Thoracic aorta (tissue), 2 donors: ENCODE data around the gene MAP6. TPM values are rescaled to one million over a fixed set of nuclear protein-coding genes. Genes with fewer than 3 reads are reported as not detected.

Experiments
- ATAC-seq: fragments of 150-250 bp; one replicate; pipeline ENCODE4 v1.8.0; 2017; ENCODE audit warnings: low read depth; ENCODE audit not compliant: insufficient number of reproducible peaks, low FRiP score
- DNase-seq: peaks from one replicate; pipeline ENCODE4 v3.0.0-alpha.2; 2020; ENCODE audit warnings: low spot score
- H3K27ac ChIP-seq, 2 donors: fragments of 200-600 bp; sonication (generic); 1 replicate in 1 of 2; 2 replicates in 1 of 2; pipeline ENCODE4 v1.5.1; 2016; ENCODE audit warnings: mild to moderate bottlenecking in 2 of 2, moderate library complexity in 2 of 2
- H3K27me3 ChIP-seq: fragments of 200-600 bp; sonication (generic); replicated peaks from 2 replicates; pipeline ENCODE4 v1.6.0; 2016; ENCODE audit warnings: mild to moderate bottlenecking; ENCODE audit not compliant: insufficient read depth
- H3K36me3 ChIP-seq: fragments of 200-600 bp; sonication (generic); one replicate; pipeline ENCODE4 v1.5.1; 2016
- H3K4me1 ChIP-seq, 2 donors: fragments of 200-600 bp; sonication (generic); 1 replicate in 1 of 2; 2 replicates in 1 of 2; pipeline versions ENCODE4 v1.5.1 to v1.6.0; 2016; ENCODE audit warnings: low read depth in 2 of 2, mild to moderate bottlenecking in 1 of 2; ENCODE audit not compliant: control insufficient read depth in 1 of 2
- H3K4me3 ChIP-seq: fragments of 200-600 bp; sonication (generic); 2 replicates; pipeline ENCODE4 v1.5.1; 2016; ENCODE audit warnings: mild to moderate bottlenecking
- H3K9me3 ChIP-seq: fragments of 200-600 bp; sonication (generic); 2 replicates; pipeline ENCODE4 v1.5.1; 2016
- total RNA-seq, 2 donors: library from RNA; depleted of rRNA; stranded (reverse); fragments of >200 nt; gene quantifications; one replicate each; pipeline versions ENCODE4 v1.1.0 to v1.2.3, GENCODE V29; 2016
- TF ChIP-seq, protein P1 (sequence below): fragments of 200-600 bp; sonication (generic); IDR thresholded peaks from one replicate; pipeline ENCODE4 v1.5.1; 2019; ENCODE audit warnings: antibody characterized with exemption

The MAP6 gene
- total RNA-seq, 2 donors from 2014 or later = 15.6 to 16.4 TPM

DNA sequence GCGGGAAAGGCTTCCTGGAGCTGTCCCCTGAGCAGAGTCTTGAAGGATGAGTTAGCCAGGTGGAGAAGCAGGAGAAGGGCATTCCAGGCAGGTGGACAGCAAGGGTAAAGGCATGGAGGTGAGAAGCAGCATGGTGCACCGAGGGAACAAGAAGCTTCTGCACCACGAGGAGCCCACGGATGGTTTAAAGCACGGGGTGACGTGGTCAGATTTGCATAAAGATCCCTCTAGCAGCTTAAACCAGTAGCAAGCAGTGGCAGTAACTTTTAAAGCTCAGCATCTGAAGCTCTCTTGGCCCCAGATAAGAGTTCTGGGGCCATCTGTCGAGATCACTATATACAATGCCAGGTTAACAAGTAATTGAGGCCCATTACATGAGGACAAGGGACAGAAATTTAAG, 69.9 kb downstream of the MAP6 start:
- DNase-seq (no peak), ATAC-seq (no peak)
- Histone ChIP-seq H3K27ac (no peak overlapping the region), H3K27me3 (no peaks in the 10 kb centered on the region), H3K36me3 (no peaks in the 10 kb centered on the region), H3K4me3 (no peak overlapping the region), H3K9me3 (no peaks in the 10 kb centered on the region), H3K4me1 (peaks cover 0 to 9% of the 10 kb centered on the region in 2 donors)
- TF ChIP-seq, protein P1, sequence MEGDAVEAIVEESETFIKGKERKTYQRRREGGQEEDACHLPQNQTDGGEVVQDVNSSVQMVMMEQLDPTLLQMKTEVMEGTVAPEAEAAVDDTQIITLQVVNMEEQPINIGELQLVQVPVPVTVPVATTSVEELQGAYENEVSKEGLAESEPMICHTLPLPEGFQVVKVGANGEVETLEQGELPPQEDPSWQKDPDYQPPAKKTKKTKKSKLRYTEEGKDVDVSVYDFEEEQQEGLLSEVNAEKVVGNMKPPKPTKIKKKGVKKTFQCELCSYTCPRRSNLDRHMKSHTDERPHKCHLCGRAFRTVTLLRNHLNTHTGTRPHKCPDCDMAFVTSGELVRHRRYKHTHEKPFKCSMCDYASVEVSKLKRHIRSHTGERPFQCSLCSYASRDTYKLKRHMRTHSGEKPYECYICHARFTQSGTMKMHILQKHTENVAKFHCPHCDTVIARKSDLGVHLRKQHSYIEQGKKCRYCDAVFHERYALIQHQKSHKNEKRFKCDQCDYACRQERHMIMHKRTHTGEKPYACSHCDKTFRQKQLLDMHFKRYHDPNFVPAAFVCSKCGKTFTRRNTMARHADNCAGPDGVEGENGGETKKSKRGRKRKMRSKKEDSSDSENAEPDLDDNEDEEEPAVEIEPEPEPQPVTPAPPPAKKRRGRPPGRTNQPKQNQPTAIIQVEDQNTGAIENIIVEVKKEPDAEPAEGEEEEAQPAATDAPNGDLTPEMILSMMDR = no peak

DNA sequence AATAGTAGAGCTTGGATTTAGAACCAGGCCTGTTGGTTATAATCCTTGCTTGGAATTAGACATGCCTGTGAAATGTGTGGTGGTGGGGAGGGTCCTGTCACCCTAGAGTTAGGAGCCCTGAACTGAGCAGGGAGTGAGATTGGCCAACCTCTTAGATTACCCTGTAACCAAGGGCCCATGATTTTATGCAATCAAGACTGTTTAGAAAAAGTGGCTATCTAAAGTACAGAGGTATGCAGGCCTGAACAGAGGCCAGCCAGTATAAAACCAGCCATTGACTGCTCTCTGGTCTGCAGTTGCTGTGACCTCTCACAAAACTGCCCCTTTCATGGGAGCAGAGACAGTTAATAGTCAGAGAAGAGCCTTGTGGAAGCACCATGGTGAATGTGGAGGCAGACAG, 70.6 kb downstream of the MAP6 start:
- Histone ChIP-seq H3K4me3 (no peak overlapping the region), H3K36me3 (no peaks in the 10 kb centered on the region), H3K27me3 (no peaks in the 10 kb centered on the region), H3K27ac (no peak overlapping the region), H3K4me1 (peaks cover 0 to 3% of the 10 kb centered on the region in 2 donors), H3K9me3 (no peaks in the 10 kb centered on the region)
- DNase-seq (no peak), ATAC-seq (no peak)
- TF ChIP-seq, protein P1 = no peak

DNA sequence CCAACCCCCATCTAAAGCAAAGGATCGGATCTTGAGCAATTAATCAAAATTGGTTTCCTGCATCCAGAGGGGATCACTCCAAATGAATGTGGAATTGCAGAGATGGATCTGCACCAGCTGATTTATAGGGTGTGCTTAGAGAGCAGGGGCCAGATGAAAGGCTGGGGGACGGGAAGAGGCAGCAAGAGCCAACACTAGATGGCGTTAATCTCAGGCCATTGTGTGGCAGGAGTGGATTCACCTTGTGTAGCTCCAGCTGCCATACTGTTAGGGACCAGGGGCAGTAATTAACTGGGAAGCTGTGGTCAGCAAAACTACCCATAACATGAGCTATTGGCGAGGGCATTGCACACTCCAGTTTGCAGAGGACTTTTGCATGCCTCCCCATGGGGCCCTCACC, 71.2 kb downstream of the MAP6 start:
- no peaks in the 10 kb centered on the region for H3K27me3 ChIP-seq
- ATAC-seq = no peak
- TF ChIP-seq, protein P1 = no peak

DNA sequence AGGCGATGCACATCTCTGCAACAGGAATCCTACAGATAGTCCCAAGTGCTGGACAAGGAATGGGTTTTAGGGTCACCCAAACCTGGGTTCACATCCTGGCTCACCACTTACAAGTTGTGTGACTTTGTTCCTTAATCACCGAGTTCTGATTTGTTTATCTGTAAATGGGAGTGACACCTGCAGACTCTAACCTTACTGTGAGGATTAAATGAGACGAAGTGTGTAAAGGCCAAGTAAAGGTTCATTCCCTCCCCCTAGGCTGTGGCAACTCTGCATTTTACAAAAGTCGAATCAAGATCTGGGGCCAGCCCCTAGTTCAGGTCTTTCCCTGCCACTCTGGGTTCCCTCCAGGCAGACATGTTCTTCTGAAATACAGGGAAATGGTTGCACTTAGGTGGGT, 71.9 kb downstream of the MAP6 start:
- no peaks in the 10 kb centered on the region for H3K27me3 ChIP-seq
- no peak for DNase-seq
- TF ChIP-seq, protein P1 = no peak
- H3K27ac ChIP-seq = no peak overlapping the region
- H3K4me3 ChIP-seq = no peak overlapping the region
- H3K9me3 ChIP-seq = no peaks in the 10 kb centered on the region
- H3K36me3 ChIP-seq = no peaks in the 10 kb centered on the region
- H3K4me1 ChIP-seq = no peaks in the 10 kb centered on the region
- no peak for ATAC-seq

More for the DNA sequence above, 71.2 kb downstream of the MAP6 start:
- Histone ChIP-seq H3K4me3 (no peak overlapping the region), H3K36me3 (no peaks in the 10 kb centered on the region), H3K9me3 (no peaks in the 10 kb centered on the region), H3K27ac (no peak overlapping the region), H3K4me1 (no peaks in the 10 kb centered on the region)
- DNase-seq = no peak

- ATAC-seq (no peak), DNase-seq (no peak)
- H3K27ac ChIP-seq = no peak overlapping the region
- TF ChIP-seq, protein P1 = no peak
- no peaks in the 10 kb centered on the region for H3K4me1 ChIP-seq
- no peak overlapping the region for H3K4me3 ChIP-seq
- no peaks in the 10 kb centered on the region for H3K27me3 ChIP-seq
- no peaks in the 10 kb centered on the region for H3K36me3 ChIP-seq
- no peaks in the 10 kb centered on the region for H3K9me3 ChIP-seq
These were observed 73.4 kb downstream of the MAP6 start for GRCh38 chr11:75595429-75595828.
